GF-D8 (cell line): Measurements from ENCODE around the gene FAM43B.
A peak's percentile ranks its signal among the peaks of the same experiment; 100 is the strongest.
"Not testable (repeated sequence)": the region's sequence is repeated elsewhere in the genome, so short reads cannot be mapped to it uniquely, and the experiment has no call there.

ENCODE experiments used
- DNase-seq: peaks from one replicate; lab custom pipeline; 2025; lab: John Stamatoyannopoulos, UW

The FAM43B gene

GRCh38 chr1:20551945-20552727 is at the start of gene FAM43B:
Gene FAM43B (plus strand): TSS chr1:20552573. CDS start chr1:20552974, 401 bp downstream.
- no peak for DNase-seq

GRCh38 chr1:20505488-20505887 is 46.9 kb upstream of the FAM43B start:
- no peak for DNase-seq

GRCh38 chr1:20507248-20507563 is 45.2 kb upstream of the FAM43B start:
- no peak for DNase-seq

- peak; percentile 47 for DNase-seq
These were observed 44.6 kb upstream of the FAM43B start, which contains the start of gene MUL1 for GRCh38 chr1:20507564-20508410. Gene MUL1 (minus strand): TSS chr1:20508151. CDS start chr1:20508024, 127 bp downstream.

- no peak for DNase-seq
These were observed 44.0 kb upstream of the FAM43B start for GRCh38 chr1:20508411-20508771.

- no peak for DNase-seq
These were observed 40.6 kb upstream of the FAM43B start for GRCh38 chr1:20511518-20512428.

- not testable (repeated sequence) for DNase-seq
These were observed 32.6 kb upstream of the FAM43B start for GRCh38 chr1:20519609-20520262.

- peak; percentile 17 for DNase-seq
These were observed 30.2 kb upstream of the FAM43B start for GRCh38 chr1:20521960-20522861.

GRCh38 chr1:20526267-20526666 is 26.1 kb upstream of the FAM43B start:
- DNase-seq = no peak

- no peak for DNase-seq
These were observed 24.2 kb upstream of the FAM43B start for GRCh38 chr1:20528221-20528620.

- DNase-seq = no peak
These were observed 22.1 kb upstream of the FAM43B start for GRCh38 chr1:20530306-20530705.

- no peak for DNase-seq
These were observed 21.5 kb upstream of the FAM43B start for GRCh38 chr1:20530901-20531300.

GRCh38 chr1:20533635-20534034 is 18.7 kb upstream of the FAM43B start:
- no peak for DNase-seq

- DNase-seq = no peak
These were observed 17.5 kb upstream of the FAM43B start for GRCh38 chr1:20534659-20535417.

GRCh38 chr1:20538227-20538626 is 14.1 kb upstream of the FAM43B start:
- no peak for DNase-seq

GRCh38 chr1:20538760-20539551 is 13.4 kb upstream of the FAM43B start:
- no peak for DNase-seq

- DNase-seq = no peak
These were observed 12.1 kb upstream of the FAM43B start for GRCh38 chr1:20540281-20540680.

- DNase-seq = no peak
These were observed 5.7 kb upstream of the FAM43B start for GRCh38 chr1:20546637-20547036.

- no peak for DNase-seq
These were observed 1.2 kb upstream of the FAM43B start for GRCh38 chr1:20551161-20551560.
